GM19023 (cell line): ENCODE measurements around the gene SLC5A6.
"Not testable (repeated sequence)": the region's sequence is repeated elsewhere in the genome, so short reads cannot be mapped to it uniquely, and the experiment has no call there.

ENCODE experiments used
- ATAC-seq: cut with Tn5 transposase; IDR thresholded peaks from one replicate; pipeline ENCODE4 v1.9.1; 2021; ENCODE audit warnings: mild to moderate bottlenecking, moderate library complexity; ENCODE audit not compliant: unreplicated experiment

Gene SLC5A6

DNA sequence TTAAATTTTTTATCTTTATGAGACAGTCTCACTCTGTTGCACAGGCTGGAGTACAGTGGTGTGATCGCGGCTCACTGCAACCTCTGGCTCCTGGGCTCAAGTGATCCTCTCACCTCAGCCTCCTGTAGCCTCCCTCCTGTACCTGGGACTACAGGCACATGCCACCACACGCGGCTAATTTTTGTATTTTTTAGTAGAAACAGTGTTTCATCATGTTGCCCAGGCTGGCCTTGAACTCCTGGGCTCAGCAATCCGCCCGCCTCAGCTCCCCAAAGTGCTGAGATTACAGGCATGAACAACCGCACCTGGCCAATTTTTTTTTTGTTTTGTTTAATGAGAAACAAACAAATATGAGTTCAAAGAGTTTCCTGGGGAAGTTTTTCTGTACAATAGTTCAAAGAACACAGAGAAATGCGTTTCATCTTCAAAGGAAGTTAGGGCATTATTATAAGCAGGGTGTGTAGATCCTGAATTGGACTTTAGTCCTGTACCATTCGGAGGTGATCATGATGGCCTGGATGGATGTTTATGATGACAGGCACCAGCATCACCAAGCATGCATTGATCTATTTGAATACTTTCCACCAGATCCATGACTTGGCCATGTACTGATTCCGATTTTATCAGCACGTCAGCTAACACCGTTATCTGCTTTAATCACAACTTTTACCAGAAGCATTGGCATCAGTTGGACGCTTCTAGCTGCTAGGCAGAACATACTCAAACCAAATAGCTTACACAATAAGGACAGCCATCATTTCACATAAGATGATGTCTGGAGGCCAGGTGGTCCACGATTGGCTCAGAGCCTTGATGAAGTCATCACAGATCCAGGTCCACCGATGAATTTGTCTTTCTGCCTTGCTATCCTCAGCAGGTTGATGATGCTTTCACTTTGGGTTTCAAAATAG is 34.4 kb downstream of the SLC5A6 start:
- ATAC-seq: no peak

DNA sequence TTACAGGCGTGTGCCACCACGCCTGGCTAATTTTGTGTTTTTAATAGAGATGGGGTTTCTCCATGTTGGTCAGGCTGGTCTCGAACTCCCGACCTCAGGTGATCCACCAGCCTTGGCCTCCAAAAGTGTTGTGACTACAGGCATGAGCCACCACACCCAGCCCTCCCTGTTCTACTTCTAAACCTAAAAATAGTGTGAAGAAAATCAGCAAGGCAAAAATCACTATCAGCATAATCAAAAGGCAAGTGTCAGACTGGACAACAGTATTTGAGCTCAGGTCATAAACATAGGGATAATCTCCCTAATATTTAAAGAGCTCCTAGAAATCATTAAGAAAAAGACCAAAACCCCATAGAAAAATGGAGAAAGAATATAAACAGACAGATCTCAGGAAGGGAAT is 36.3 kb downstream of the SLC5A6 start:
- not testable (repeated sequence) for ATAC-seq

GRCh38 chr2:27175330-27175729 is 36.7 kb downstream of the SLC5A6 start:
- no peak for ATAC-seq

DNA sequence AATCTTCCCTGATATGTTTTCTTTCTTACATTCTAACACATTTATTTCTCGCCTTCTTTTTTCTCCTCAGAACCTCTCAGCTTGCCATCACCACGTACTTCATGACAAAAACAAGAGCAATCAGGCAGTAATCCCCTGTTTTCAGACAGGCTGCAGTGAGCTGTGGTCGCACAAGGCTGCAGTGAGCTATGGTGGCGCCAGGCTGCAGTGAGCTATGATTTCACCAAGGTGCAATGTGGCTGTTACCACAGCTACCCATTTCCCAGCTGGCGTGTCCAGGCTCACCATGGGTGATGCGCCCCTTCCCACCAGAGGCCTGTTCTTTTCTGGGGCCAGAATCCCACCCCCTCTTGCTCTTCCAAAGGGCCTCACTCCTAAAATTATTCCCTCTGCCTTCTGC is 37.4 kb downstream of the SLC5A6 start:
- no peak for ATAC-seq

DNA sequence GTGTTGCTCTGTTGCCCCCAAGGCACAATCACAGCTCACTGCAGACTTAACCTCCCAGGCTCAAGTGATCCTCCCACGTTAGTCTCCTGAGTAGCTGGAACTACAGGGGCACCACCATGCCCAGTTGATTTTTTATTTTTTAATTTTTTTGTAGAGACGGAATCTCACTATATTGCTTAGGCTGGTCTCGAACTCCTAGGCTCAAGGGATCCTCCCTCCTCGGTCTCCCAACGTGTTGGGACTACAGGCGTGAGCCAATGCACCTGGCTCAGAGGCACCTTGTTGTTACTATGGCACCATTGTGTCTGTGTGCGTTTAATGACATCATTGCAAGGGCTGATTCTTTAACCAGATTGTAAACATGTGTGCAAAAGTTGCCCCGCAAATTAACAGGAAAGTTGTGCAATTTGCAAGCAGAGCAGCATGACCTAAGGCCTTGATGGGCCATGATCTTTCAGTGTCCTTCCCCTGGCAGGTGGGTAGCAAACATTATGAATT is 40.7 kb downstream of the SLC5A6 start:
- ATAC-seq: no peak

GRCh38 chr2:27170581-27171337 is 41.3 kb downstream of the SLC5A6 start:
- no peak for ATAC-seq

GRCh38 chr2:27164960-27165763 is 46.9 kb downstream of the SLC5A6 start:
- no peak for ATAC-seq

- ATAC-seq: no peak
These were observed 49.6 kb downstream of the SLC5A6 start for GRCh38 chr2:27162151-27163121.

DNA sequence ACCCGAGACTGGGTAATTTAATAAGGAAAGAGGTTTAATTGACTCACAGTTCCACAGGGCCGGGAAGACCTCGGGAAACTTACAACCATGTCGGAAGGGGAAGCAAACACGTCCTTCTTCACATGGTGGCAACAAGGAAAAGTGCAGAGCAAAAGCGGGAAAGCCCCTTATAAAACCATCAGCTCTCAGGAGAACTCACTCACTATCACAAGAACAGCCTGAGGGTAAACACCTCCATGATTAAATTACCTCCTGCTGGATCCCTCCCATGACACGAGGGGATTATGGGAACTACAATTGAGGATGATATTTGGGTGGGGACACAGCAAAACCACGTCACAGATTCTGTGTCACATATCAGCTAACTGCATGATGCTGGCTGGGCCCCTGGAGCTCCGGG is 51.9 kb downstream of the SLC5A6 start:
- no peak for ATAC-seq

- no peak for ATAC-seq
These were observed 52.8 kb downstream of the SLC5A6 start for GRCh38 chr2:27159271-27159670.

DNA sequence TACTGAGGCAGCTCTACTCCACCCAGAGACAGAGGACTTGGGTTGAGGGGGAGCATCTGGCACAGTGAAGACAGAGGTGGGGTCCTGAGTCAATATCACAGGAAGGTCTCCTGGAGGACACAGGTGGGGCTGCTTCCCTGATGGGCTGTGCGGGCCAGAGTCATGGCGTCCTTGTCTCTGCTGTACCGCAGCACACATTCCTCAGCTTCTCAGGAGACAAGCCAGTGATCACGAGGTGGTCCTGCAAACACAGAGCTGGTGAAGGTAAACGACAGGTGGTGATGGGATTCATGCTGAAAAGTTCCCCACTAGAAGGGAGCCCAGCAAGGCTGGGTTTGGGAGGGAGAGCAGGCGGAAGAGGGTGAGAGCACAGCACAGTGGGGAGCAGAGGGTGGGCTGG is 53.6 kb downstream of the SLC5A6 start:
- ATAC-seq: no peak

DNA sequence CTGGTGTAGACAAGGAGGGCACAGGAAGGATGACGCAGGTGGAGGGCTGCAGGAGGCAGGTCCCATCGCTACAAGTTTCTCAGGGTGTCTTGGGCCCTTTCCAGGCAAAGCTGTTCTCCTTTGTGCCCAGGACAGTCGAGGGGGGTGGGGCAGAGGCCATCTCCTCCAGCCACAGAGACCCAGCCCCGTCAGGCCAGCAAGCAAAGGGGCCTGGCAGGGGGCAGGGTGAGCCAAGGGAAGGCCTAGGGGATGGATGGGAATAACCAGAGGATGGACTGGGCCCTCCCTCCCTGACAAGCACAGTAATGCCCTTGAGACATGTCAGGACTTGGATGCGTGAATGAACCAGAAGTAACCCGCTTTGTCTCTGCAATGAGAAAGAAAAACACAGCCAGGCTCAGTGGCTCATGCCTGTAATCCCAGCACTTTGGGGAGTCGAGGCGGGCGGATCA is 57.0 kb downstream of the SLC5A6 start:
- ATAC-seq: no peak

DNA sequence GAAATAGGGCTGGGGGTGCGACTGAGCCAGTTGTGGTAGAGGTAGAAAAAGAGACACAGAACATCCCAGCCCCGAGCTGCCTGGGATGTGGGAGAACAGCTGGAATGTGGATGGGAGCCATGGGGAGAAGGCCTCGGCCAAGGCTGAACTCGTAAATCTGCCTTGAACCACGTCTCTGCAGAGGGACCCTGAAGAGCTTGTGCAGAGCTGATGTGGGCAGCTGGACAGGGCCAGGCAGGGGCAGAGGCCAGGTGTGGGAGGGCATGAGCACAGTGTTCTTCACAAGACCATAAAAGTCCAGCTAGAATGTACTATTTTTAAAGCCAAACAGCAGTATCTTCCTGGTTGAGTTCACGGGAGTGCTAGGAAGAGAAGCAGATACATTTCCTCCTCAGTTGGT is 57.6 kb downstream of the SLC5A6 start:
- no peak for ATAC-seq

- no peak for ATAC-seq
These were observed 59.1 kb downstream of the SLC5A6 start for GRCh38 chr2:27152796-27153464.

- no peak for ATAC-seq
These were observed 59.8 kb downstream of the SLC5A6 start for GRCh38 chr2:27152102-27152795.

DNA sequence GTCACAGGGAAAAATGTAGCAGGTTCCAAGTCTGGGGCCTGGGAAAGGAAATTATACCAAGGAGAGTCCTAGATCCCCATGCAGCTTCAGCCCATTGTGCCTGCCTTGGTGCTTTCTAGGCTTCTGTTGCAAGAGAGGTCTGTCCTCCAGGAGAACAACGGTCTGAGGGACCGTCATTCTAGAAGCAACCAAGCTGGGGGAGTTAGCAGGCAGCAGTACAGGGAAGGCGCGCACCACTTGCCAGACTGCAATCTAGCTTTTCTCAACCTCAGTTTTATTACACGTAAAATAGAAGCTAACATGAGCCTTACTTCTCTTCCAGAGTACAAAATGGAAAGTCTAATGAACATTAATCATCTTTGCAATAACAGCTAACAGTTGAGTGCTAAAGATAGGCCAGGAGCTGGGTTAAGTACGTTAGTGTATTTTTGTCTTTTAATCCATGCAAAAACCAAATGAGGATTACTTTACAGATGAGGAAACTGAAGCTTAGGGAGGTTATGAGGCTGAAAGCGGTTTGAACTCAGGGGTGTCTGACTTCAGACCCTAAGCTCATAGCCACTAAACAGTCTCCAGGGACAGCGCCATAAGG is 61.3 kb downstream of the SLC5A6 start:
- ATAC-seq: no peak
